GM21717 (cell line): ENCODE measurements around the gene DHX15.

Experiments used
- ATAC-seq: cut with Tn5 transposase; IDR thresholded peaks from one replicate; pipeline ENCODE4 v1.9.1; 2021; ENCODE audit warnings: mild to moderate bottlenecking, moderate library complexity; ENCODE audit not compliant: unreplicated experiment

DHX15 gene

DNA sequence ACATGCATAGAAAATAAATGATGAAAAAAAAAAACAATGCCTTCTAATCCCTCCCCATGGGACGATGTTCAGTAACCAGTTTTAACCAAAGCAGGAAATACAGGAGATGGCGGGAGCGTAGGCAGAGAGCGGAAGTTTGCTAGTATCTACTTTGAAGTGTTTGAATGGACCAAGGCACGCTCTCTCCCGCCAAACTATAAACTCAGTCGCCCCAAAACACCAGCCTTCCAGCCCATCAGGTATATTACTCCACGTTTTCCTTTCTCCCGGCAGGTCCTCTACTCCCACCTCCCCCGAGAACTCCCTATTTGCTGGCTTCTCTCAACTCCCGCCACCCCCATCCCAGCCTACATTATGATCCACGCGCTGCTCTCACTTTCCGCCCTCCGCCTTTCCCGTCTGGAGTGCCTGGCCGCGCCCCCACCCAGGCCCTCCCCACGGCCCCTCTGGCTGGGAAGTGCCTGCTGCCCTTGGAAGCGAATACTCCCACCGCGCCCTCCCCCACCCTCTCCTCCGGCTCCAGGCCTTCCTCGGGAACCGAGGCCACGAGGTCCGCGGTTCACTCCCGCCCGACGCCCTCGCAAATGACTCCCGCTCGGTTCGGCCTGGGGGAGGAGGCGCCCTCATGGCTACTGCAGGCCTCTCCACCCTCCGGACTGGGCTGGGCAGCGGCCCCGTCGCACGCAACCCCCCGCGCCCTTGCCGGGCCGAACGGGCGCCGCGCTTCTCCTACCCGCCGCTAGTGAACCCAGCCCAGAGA lies 723 bp downstream of the DHX15 start:
- peak; percentile 30 for ATAC-seq

GRCh38 chr4:24582235-24582832 lies 2.0 kb downstream of the DHX15 start:
- no peak for ATAC-seq

- no peak for ATAC-seq
Measured at GRCh38 chr4:24578364-24578763, 6.0 kb downstream of the DHX15 start.

GRCh38 chr4:24576276-24576675 lies 8.1 kb downstream of the DHX15 start:
- no peak for ATAC-seq

- no peak for ATAC-seq
Measured at GRCh38 chr4:24574236-24574635, 10.1 kb downstream of the DHX15 start.

DNA sequence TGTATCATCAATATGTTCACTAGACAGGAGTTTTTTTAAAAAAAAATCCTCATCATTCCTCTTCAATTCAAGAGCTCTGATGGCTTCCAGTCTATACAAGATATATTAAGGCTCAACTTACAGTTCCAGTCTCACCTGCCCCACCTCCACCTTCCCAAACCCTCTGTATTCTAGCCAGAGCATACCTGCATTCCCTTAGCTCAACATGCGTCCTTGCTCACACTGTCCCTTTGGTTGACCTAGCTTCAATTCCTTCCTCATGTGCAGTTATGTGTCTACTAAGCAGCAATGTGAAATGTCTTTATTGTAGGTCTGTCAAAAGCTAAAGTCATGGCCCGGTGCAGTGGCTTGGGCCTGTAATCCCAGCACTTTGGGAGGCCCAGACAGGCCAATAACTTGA lies 10.8 kb downstream of the DHX15 start:
- no peak for ATAC-seq

DNA sequence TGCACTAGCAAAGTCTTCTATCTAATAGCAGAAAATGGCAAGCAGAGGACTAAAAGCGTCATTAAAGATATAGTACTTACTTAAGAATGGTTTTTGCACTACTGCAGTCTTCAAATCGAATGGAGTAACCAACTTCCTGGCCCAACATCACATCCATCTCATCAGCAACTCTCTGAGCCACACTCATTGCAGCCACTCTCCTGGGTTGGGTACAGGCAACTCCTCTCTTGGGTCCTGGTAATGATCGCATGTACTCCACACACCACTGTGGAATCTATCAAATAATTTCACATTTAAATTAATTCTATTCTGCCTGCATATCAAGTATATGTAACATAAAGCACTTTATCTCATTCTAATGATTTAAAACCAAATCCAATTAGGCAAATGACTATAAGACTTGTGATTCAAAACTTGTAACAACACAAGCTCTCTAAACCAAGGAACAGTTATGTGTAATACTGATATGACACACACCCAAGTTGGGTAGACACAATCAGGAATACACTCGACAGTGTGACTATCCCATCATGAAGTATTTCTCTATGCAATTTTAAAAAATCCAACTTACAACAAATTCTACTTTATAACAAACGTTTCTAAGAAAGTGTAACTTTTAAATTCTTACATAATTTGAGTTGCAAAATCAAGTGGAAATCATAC lies 13.6 kb downstream of the DHX15 start:
- ATAC-seq: peak; percentile 16

- ATAC-seq: peak; percentile 62
Measured at GRCh38 chr4:24570172-24570571, 14.2 kb downstream of the DHX15 start.

DNA sequence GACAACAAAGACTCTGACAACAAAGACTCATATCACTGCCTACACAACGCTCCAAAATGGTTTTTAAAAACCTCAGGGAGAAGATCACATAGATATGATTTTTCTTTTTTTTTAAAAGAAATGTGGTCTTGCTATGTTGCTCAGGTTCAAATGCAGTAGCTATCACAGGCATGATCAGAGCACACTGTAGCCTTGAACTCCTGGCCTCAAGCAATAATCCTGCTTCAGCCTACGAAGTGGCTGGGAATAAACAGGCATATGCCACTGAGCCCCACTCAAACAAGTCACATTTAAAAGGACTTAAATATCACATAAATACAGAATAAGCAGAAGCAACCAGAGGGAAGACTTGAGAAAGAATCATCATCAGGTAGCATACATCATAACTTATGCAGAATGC lies 14.7 kb downstream of the DHX15 start:
- no peak for ATAC-seq

DNA sequence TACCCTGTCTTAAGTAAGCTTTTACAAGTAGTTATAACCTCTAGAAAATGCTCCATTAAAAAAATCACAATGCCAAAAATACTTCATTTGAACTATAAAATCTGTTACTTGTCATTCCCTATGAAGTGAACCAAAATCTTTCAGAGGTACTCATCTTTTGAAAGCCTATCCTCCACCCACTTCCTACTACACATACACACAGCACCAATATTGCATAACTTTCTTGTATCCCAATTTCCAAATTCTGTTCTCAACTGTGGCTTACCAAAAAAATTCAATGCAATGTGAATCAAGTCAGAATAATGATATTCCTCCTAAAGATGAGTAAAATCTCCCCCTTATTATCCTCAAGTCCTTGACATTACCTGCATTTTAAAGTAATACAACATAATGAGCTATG lies 15.9 kb downstream of the DHX15 start:
- ATAC-seq: no peak

GRCh38 chr4:24565054-24565453 lies 19.3 kb downstream of the DHX15 start:
- ATAC-seq: no peak

- no peak for ATAC-seq
Measured at GRCh38 chr4:24564488-24564887, 19.9 kb downstream of the DHX15 start.

DNA sequence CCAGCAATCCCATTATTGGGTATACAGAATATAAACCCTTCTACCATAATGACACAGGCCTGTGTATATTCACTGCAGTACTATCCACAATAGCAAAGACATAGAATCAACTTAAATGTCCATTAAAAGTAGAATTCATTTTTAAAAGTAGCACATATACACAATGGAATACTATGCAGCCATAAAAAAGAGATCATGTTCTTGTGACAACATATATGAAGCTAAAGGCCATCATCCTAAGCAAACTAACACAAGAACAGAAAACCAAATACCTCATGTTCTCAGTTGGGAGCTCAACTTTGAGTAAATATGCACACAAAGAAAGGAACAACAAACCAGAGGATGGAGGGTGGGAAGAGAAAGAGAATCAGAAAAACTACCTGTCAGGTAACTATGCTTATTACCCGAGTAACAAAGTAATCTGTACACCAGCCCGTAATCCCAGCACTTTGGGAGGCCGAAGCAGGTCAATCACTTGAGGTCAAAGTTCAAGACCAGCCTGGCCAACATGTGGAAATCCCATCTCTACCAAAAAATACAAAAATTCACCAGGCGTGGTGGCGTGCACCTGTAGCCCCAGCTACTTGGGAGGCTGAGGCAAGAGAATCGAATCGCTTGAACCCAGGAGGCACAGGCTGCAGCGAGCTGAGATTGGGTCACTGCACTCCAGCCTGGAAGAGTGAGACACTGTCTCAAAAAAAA lies 22.8 kb downstream of the DHX15 start:
- ATAC-seq: no peak

- ATAC-seq: no peak
Measured at GRCh38 chr4:24560868-24561368, 23.4 kb downstream of the DHX15 start.

DNA sequence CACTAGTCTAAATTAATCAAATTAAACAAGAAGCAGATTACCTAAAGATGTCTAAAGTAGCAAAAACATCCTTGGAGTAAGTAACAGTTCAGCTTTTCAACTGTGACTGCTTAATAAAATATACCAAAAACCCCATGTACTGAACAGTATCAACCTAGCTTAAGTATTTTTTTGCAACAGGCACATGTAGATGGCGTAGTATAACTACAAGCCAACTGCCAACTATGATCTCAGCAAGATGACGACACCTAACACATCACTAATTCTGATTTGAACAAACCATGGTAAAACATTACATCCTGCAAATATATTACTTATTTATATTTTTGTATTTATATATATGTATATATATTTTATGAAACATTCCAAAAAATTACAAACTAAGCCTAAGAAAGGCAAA lies 24.5 kb downstream of the DHX15 start:
- ATAC-seq: no peak

DNA sequence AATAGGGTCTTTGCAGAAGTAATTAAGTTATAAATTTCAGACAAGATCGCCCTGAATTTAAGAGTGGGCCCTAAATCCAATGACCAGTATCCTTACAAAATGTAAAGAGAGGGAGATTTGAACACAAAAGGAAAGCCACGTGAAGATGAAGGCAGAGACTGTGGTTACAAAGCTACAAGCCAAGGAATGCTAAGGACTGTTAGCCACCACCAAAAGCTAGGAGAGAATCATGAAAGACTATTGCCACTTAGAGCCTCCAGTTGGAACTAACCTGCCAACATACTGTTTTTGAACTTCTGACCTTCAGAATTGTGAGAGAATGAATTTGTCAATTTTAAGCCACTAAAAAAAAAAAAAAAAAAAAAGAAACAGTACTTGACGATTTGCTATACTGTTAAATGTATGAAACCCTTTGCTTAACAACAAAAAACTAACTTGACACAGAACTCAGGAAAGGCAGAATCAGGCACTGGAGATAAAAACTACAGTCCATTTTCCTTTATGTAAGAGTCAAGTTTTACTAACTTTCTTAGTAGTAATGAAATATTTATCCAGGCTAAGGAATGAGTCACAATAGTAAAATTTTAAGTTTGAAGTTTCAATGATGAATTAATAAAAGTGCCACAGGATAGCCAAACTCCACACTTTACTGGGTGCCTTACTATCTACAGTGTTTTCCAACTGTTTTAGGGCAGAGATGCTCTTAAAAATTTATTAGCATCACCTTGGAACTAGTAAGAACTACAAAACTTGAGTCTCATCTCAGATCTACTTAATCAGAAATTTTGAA lies 25.1 kb downstream of the DHX15 start:
- ATAC-seq: no peak

DNA sequence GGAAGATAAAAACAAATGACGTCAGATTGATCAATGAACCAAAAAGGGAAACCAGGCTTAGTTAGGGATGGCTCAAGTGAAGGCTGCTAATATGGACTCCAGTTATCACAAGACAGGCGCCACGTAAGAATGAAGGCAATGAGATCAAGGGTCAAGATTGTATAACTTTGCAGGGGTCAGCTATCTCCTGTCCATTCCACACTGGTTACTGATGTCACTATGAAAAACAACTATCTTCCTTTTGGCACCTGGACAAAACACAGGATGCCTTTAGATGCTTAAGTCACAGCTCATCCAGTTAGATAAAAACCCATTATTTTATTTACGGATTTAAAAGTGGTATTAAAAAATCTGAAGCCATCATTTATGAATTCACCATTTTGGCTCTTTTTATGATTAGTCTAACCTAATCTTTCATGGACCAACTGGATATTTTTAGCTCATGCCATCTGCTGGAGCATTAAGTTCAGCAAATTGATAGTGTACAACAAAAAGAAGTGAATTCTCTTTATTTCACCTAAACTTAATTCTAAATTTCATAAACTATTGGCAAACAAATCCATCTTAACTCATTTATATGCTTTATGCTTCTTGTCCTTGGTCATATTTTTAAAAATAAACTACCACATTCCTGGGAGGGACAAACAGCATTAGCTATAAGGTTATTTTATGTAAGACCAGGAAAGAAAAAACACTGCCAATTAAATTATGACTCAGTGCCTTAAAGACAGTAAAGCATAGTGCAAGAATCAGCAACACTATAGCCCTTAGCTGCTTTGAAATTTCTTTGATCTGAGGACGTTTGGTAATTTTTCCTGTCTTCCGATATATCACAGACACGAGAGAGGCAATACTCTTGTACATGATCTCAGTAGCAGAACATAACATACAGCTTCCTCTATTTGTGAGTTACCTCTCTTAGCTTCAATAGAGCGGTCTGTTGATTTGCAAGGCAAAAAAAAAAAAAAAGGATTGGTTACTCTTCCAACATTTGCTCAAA lies 27.0 kb downstream of the DHX15 start:
- no peak for ATAC-seq

DNA sequence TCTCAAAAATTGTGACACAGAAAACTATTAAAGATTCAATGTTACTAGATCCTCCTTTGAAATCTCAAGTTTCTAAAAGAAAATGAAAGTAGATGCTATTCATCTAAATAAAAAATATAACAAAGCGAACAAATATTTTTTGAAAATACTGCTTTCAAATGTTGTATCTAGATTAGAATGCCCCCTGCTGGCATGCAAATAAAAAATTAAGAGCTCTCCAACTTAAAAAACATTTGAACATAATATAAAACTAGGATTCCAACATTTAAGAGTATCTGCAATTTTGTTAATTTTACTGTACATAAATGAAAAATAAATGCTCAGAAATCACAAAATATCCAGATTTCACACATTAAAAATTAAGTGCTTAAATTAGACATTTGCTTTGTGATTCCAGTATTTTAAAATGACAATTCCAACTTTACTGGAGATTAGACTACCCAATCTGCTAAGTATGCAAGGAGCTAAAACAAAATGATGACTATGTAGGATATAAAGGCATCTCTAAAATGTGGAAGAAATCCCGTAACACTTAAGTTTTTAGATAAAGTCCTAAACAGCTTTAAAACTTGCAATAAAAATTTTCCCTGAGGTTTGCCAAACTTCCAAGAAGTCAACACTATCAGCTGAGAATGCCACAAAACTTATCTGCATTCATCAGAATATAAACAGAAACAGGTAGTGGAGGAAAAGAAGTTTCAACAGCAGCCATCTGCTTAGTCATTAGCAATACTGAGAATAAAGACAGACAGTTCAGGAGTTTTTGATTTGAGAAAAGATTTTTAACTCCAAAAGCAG lies 32.7 kb downstream of the DHX15 start:
- no peak for ATAC-seq
